H9 (cell line): ENCODE data around the gene GCHFR. TPM values are rescaled to one million over a fixed set of nuclear protein-coding genes. Genes with fewer than 3 reads are reported as not detected.

Source experiments
- DNase-seq: peaks from one replicate; pipeline ENCODE4 v3.0.0-alpha.2; 2017
- H2AFZ ChIP-seq: one replicate; pipeline ENCODE4 v1.6.1; 2013; ENCODE audit warnings: mild to moderate bottlenecking, low read length, control low read depth, moderate library complexity
- H2AK5ac ChIP-seq: 2 replicates; pipeline ENCODE4 v1.6.1; 2013; ENCODE audit warnings: low read length, control low read depth, mixed read lengths; ENCODE audit not compliant: insufficient read length
- H2BK120ac ChIP-seq: one replicate; pipeline ENCODE4 v1.6.1; 2013; ENCODE audit warnings: low read depth, mild to moderate bottlenecking, low read length, control low read depth, inconsistent platforms; ENCODE audit not compliant: poor library complexity, severe bottlenecking
- H2BK12ac ChIP-seq: 2 replicates; pipeline ENCODE4 v1.6.1; 2013; ENCODE audit warnings: low read length, control low read depth, mixed read lengths, low read depth; ENCODE audit not compliant: insufficient read length
- H2BK15ac ChIP-seq: 2 replicates; pipeline ENCODE4 v1.6.1; 2013; ENCODE audit warnings: low read depth, low read length, control low read depth
- H2BK20ac ChIP-seq: one replicate; pipeline ENCODE4 v1.6.1; 2013; ENCODE audit warnings: low read depth, mild to moderate bottlenecking, low read length, control low read depth, inconsistent platforms; ENCODE audit not compliant: poor library complexity, severe bottlenecking
- H2BK5ac ChIP-seq: 2 replicates; pipeline ENCODE4 v1.6.1; 2013; ENCODE audit warnings: low read length, control low read depth, mixed read lengths; ENCODE audit not compliant: insufficient read length
- H3K14ac ChIP-seq: 2 replicates; pipeline ENCODE4 v1.6.1; 2013; ENCODE audit warnings: low read length, control low read depth; ENCODE audit not compliant: insufficient read depth
- H3K18ac ChIP-seq: 2 replicates; pipeline ENCODE4 v1.6.1; 2013; ENCODE audit warnings: low read depth, mild to moderate bottlenecking, mixed read lengths, low read length, control low read depth; ENCODE audit not compliant: insufficient read length
- H3K23ac ChIP-seq: 2 replicates; pipeline ENCODE4 v1.6.1; 2013; ENCODE audit warnings: low read length, control low read depth, mixed read lengths, low read depth; ENCODE audit not compliant: insufficient read length
- H3K23me2 ChIP-seq: 2 replicates; pipeline ENCODE4 v1.6.1; 2013; ENCODE audit warnings: low read depth, mild to moderate bottlenecking, mixed read lengths, low read length, control low read depth; ENCODE audit not compliant: insufficient read length, poor library complexity, severe bottlenecking
- H3K27ac ChIP-seq: 2 replicates; pipeline ENCODE4 v1.5.1; 2013; ENCODE audit warnings: low read length, control low read depth, mixed read lengths, low read depth; ENCODE audit not compliant: insufficient read length
- H3K27me3 ChIP-seq: 2 replicates; pipeline ENCODE4 v1.6.1; 2013; ENCODE audit warnings: low read length, control low read depth, inconsistent platforms; ENCODE audit not compliant: insufficient read depth
- H3K4ac ChIP-seq: 2 replicates; pipeline ENCODE4 v1.6.1; 2013; ENCODE audit warnings: low read depth, mild to moderate bottlenecking, control low read depth, inconsistent platforms, low read length, moderate library complexity
- H3K4me1 ChIP-seq: 2 replicates; pipeline ENCODE4 v1.6.1; 2013; ENCODE audit warnings: low read length, control low read depth, inconsistent platforms; ENCODE audit not compliant: insufficient read depth
- H3K4me2 ChIP-seq: 2 replicates; pipeline ENCODE4 v1.6.1; 2013; ENCODE audit warnings: low read length, control low read depth, mixed read lengths; ENCODE audit not compliant: insufficient read length, insufficient read depth
- H3K56ac ChIP-seq: 2 replicates; pipeline ENCODE4 v1.6.1; 2013; ENCODE audit warnings: low read depth, mild to moderate bottlenecking, mixed read lengths, low read length, control low read depth; ENCODE audit not compliant: insufficient read length
- H3K79me1 ChIP-seq: 2 replicates; pipeline ENCODE4 v1.6.1; 2013; ENCODE audit warnings: low read depth, mild to moderate bottlenecking, moderate library complexity, low read length, control low read depth, inconsistent platforms; ENCODE audit not compliant: insufficient read depth, poor library complexity, severe bottlenecking
- H3K79me2 ChIP-seq: 2 replicates; pipeline ENCODE4 v1.6.1; 2013; ENCODE audit warnings: low read length, control low read depth, inconsistent platforms; ENCODE audit not compliant: insufficient read depth
- H3K9ac ChIP-seq: 2 replicates; pipeline ENCODE4 v1.6.1; 2013; ENCODE audit warnings: low read length, control low read depth, mixed read lengths; ENCODE audit not compliant: insufficient read length; ENCODE audit errors: extremely low read depth
- H3K9me3 ChIP-seq: one replicate; pipeline ENCODE4 v1.6.1; 2013; ENCODE audit warnings: low read depth, low read length, inconsistent platforms; ENCODE audit not compliant: control insufficient read depth
- H3T11ph ChIP-seq: one replicate; pipeline ENCODE4 v1.6.1; 2013; ENCODE audit warnings: mild to moderate bottlenecking, low read length, control low read depth, inconsistent platforms
- H4K20me1 ChIP-seq: one replicate; pipeline ENCODE4 v1.6.1; 2013; ENCODE audit not compliant: control insufficient read depth, insufficient read length, insufficient read depth
- H4K5ac ChIP-seq: 2 replicates; pipeline ENCODE4 v1.6.1; 2013; ENCODE audit warnings: low read depth, mild to moderate bottlenecking, mixed read lengths, low read length, control low read depth; ENCODE audit not compliant: insufficient read length
- H4K8ac ChIP-seq: replicated peaks from 2 replicates; pipeline ENCODE4 v1.6.1; 2013; ENCODE audit warnings: low read length, control low read depth, mixed read lengths, low read depth; ENCODE audit not compliant: insufficient read length
- H4K91ac ChIP-seq: 2 replicates; pipeline ENCODE4 v1.6.1; 2013; ENCODE audit warnings: low read depth, mild to moderate bottlenecking, moderate library complexity, mixed read lengths, low read length, control low read depth; ENCODE audit not compliant: insufficient read length
- H3K27ac Mint-ChIP-seq, 3 experiments: 2 replicates in 2 of 3; 3 replicates in 1 of 3; pipeline ENCODE4 v1.8.0; 2020 to 2021; ENCODE audit warnings: mixed read lengths in 3 of 3, mild to moderate bottlenecking in 1 of 3, moderate library complexity in 1 of 3
- H3K27me3 Mint-ChIP-seq: 2 replicates; pipeline ENCODE4 v1.8.0; 2021; ENCODE audit warnings: low read depth, mild to moderate bottlenecking, moderate library complexity, mixed read lengths
- H3K36me3 Mint-ChIP-seq, 3 experiments: 2 replicates in 2 of 3; 3 replicates in 1 of 3; pipeline ENCODE4 v1.8.0; 2020 to 2021; ENCODE audit warnings: low read depth in 3 of 3, mixed read lengths in 3 of 3; ENCODE audit not compliant: insufficient read depth in 1 of 3
- H3K4me1 Mint-ChIP-seq, 2 experiments: 2 replicates each; pipeline ENCODE4 v1.8.0; 2020; ENCODE audit warnings: mixed read lengths in 2 of 2
- H3K4me3 Mint-ChIP-seq, 2 experiments: 2 replicates in 1 of 2; 3 replicates in 1 of 2; pipeline ENCODE4 v1.8.0; 2020 to 2021; ENCODE audit warnings: mild to moderate bottlenecking in 2 of 2, mixed read lengths in 2 of 2, moderate library complexity in 1 of 2
- H3K9me3 Mint-ChIP-seq, 2 experiments: 2 replicates in 1 of 2; 3 replicates in 1 of 2; pipeline ENCODE4 v1.8.0; 2020; ENCODE audit warnings: mild to moderate bottlenecking in 2 of 2, mixed read lengths in 2 of 2, moderate library complexity in 1 of 2
- WGBS: extraction: QIAGEN DNeasy Blood & Tissue Kit; methylation state at CpG from one replicate; pipeline ENCODE4 v1.1.7; 2013; ENCODE audit warnings: missing lambda C conversion rate, low lambda C conversion rate, mixed read lengths; ENCODE audit not compliant: insufficient read length; ENCODE audit errors: extremely low coverage; 5-methylcytosine and 5-hydroxymethylcytosine counted together
- total RNA-seq: library from RNA; stranded (reverse); gene quantifications from 2 replicates; pipeline ENCODE4 v1.2.1, GENCODE V29; 2021
- TF ChIP-seq, protein P1 (sequence below): fragments of 200-600 bp; sonication (generic); conservative IDR thresholded peaks from 3 replicates; pipeline ENCODE4 v1.8.0; 2021; ENCODE audit warnings: antibody characterized with exemption, mild to moderate bottlenecking

The GCHFR gene
- total RNA-seq, 1 experiment from 2014 or later = 37.0 TPM

DNA sequence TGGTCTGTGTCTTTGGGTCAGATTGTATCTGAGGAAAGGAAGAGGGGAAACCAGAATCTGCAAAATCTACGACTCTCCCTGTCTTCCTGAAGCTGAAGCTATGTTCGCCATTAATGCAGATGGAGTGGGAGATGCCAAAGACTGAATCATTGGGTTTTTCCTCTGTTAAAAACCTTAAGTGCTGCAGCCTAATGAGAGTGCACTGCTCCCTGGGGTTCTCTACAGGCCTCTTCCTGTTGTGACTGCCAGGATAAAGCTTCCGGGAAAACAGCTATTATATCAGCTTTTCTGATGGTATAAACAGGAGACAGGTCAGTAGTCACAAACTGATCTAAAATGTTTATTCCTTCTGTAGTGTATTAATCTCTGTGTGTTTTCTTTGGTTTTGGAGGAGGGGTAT, 32.8 kb upstream of the GCHFR start:
- no peak overlapping the region for H4K91ac ChIP-seq
- H2BK20ac ChIP-seq = no peak overlapping the region
- no peak overlapping the region for H3K56ac ChIP-seq
- no peak overlapping the region for H4K8ac ChIP-seq
- no peak overlapping the region for H3K23ac ChIP-seq
- H3K4me1 ChIP-seq = no peaks in the 10 kb centered on the region
- Mint-ChIP-seq H3K27me3 (no peaks in the 10 kb centered on the region), H3K9me3 (no peaks in the 10 kb centered on the region), H3K27ac (peak overlapping the region; percentile 66 to 91 (median 85); a peak in 5 of 7 replicates), H3K36me3 (peaks cover 39 to 68% (median 64%) of the 10 kb centered on the region in 3 experiments), H3K4me3 (no peak overlapping the region; a peak in 1 of 5 replicates), H3K4me1 (peaks cover 0 to 7% of the 10 kb centered on the region in 2 experiments; a peak in 3 of 4 replicates)
- no peak overlapping the region for H2AFZ ChIP-seq
- no peaks in the 10 kb centered on the region for H3K23me2 ChIP-seq
- no peak overlapping the region for H2BK12ac ChIP-seq
- H2BK120ac ChIP-seq = no peak overlapping the region
- H4K5ac ChIP-seq = no peak overlapping the region
- H2BK5ac ChIP-seq = no peak overlapping the region
- no peaks in the 10 kb centered on the region for H4K20me1 ChIP-seq
- no peak overlapping the region for H3K4me2 ChIP-seq
- no peak overlapping the region for H3T11ph ChIP-seq
- no CpG with 5 or more reads among the region's 3 CpGs for WGBS
- no peaks in the 10 kb centered on the region for H3K79me1 ChIP-seq
- no peak overlapping the region for H2AK5ac ChIP-seq
- DNase-seq = no peak
- no peaks in the 10 kb centered on the region for H3K27me3 ChIP-seq
- no peak overlapping the region for H3K9ac ChIP-seq
- no peaks in the 10 kb centered on the region for H3K79me2 ChIP-seq
- no peak overlapping the region for H2BK15ac ChIP-seq
- TF ChIP-seq, protein P1, sequence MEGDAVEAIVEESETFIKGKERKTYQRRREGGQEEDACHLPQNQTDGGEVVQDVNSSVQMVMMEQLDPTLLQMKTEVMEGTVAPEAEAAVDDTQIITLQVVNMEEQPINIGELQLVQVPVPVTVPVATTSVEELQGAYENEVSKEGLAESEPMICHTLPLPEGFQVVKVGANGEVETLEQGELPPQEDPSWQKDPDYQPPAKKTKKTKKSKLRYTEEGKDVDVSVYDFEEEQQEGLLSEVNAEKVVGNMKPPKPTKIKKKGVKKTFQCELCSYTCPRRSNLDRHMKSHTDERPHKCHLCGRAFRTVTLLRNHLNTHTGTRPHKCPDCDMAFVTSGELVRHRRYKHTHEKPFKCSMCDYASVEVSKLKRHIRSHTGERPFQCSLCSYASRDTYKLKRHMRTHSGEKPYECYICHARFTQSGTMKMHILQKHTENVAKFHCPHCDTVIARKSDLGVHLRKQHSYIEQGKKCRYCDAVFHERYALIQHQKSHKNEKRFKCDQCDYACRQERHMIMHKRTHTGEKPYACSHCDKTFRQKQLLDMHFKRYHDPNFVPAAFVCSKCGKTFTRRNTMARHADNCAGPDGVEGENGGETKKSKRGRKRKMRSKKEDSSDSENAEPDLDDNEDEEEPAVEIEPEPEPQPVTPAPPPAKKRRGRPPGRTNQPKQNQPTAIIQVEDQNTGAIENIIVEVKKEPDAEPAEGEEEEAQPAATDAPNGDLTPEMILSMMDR = no peak
- no peak overlapping the region for H3K27ac ChIP-seq
- no peak overlapping the region for H3K18ac ChIP-seq
- no peak overlapping the region for H3K4ac ChIP-seq
- H3K14ac ChIP-seq = no peak overlapping the region
- no peaks in the 10 kb centered on the region for H3K9me3 ChIP-seq
